HG03175 (cell line): ENCODE data around the gene CACTIN.
"Not testable (repeated sequence)": the region's sequence is repeated elsewhere in the genome, so short reads cannot be mapped to it uniquely, and the experiment has no call there.

Source experiments
- ATAC-seq: cut with Tn5 transposase; IDR thresholded peaks from one replicate; pipeline ENCODE4 v1.9.1; 2021; ENCODE audit warnings: mild to moderate bottlenecking, moderate library complexity; ENCODE audit not compliant: unreplicated experiment

The CACTIN gene

GRCh38 chr19:3626473-3627350 lies at the start of gene CACTIN:
Gene CACTIN (minus strand): TSS chr19:3626790. CDS start chr19:3626762, 28 bp downstream.
- peak; percentile 91 for ATAC-seq

- no peak for ATAC-seq
These were observed 48.4 kb upstream of the CACTIN start for GRCh38 chr19:3674784-3675543.

GRCh38 chr19:3673506-3674439 lies 47.2 kb upstream of the CACTIN start:
- no peak for ATAC-seq

GRCh38 chr19:3672993-3673392 lies 46.4 kb upstream of the CACTIN start:
- no peak for ATAC-seq

- no peak for ATAC-seq
These were observed 46.0 kb upstream of the CACTIN start for GRCh38 chr19:3672575-3672948.

GRCh38 chr19:3671680-3672574 lies 45.3 kb upstream of the CACTIN start:
- ATAC-seq = no peak

GRCh38 chr19:3670796-3671679 lies 44.4 kb upstream of the CACTIN start:
- no peak for ATAC-seq

GRCh38 chr19:3669947-3670795 lies 43.6 kb upstream of the CACTIN start:
- no peak for ATAC-seq

GRCh38 chr19:3669082-3669946 lies 42.7 kb upstream of the CACTIN start:
- ATAC-seq = no peak

- ATAC-seq = no peak
These were observed 41.9 kb upstream of the CACTIN start for GRCh38 chr19:3668331-3669081.

GRCh38 chr19:3667766-3668165 lies 41.2 kb upstream of the CACTIN start:
- no peak for ATAC-seq

- ATAC-seq = no peak
These were observed 40.5 kb upstream of the CACTIN start for GRCh38 chr19:3667037-3667638.

GRCh38 chr19:3666545-3666856 lies 39.9 kb upstream of the CACTIN start:
- ATAC-seq = not testable (repeated sequence)

- ATAC-seq = no peak
These were observed 39.3 kb upstream of the CACTIN start for GRCh38 chr19:3665681-3666544.
